H1 (cell line): ENCODE measurements around the gene PDE8B.

ENCODE experiments used
- CHD1 ChIP-seq: IDR thresholded peaks from 2 replicates; pipeline ENCODE4 v1.6.1; 2012; ENCODE audit warnings: low read depth, low read length, improper control_type of control experiment
- POLR2A ChIP-seq, 2 experiments: IDR thresholded peaks; 1 replicate in 1 of 2; 2 replicates in 1 of 2; pipeline ENCODE4 v1.6.1; 2011; ENCODE audit warnings: low read depth in 2 of 2, low read length in 2 of 2, mild to moderate bottlenecking in 2 of 2; ENCODE audit errors: control extremely low read depth in 1 of 2
- SIN3A ChIP-seq, 2 experiments: IDR thresholded peaks in 1 of 2; conservative IDR thresholded peaks in 1 of 2; 2 replicates each; pipeline ENCODE4 v1.6.1; 2011 to 2012; ENCODE audit warnings: low read length in 2 of 2, improper control_type of control experiment in 1 of 2, low read depth in 1 of 2, mild to moderate bottlenecking in 1 of 2
- SIX5 ChIP-seq: IDR thresholded peaks from 2 replicates; pipeline ENCODE4 v1.6.1; 2011; ENCODE audit warnings: mild to moderate bottlenecking, low read depth, low read length
- SP4 ChIP-seq: IDR thresholded peaks from 2 replicates; pipeline ENCODE4 v1.6.1; 2012; ENCODE audit warnings: low read length, inconsistent platforms
- TBP ChIP-seq: IDR thresholded peaks from 2 replicates; pipeline ENCODE4 v1.6.1; 2011; ENCODE audit warnings: low read depth, low read length, improper control_type of control experiment
- ZNF274 ChIP-seq: IDR thresholded peaks from 2 replicates; pipeline ENCODE4 v1.7.0; 2012; ENCODE audit warnings: low read length, borderline replicate concordance; ENCODE audit errors: extremely low read depth
- TF ChIP-seq, protein P1 (sequence below), 3 experiments: IDR thresholded peaks; 1 replicate in 2 of 3; 2 replicates in 1 of 3; pipeline versions ENCODE4 v1.5.1 to v1.6.1; 2011; ENCODE audit warnings: low read length in 3 of 3, mild to moderate bottlenecking in 3 of 3, inconsistent platforms in 2 of 3, low read depth in 1 of 3, moderate library complexity in 1 of 3; ENCODE audit not compliant: insufficient read depth in 1 of 3; ENCODE audit errors: control extremely low read depth in 1 of 3
- TF ChIP-seq, protein P2 (sequence below): IDR thresholded peaks from 2 replicates; pipeline ENCODE4 v1.6.1; 2011; ENCODE audit warnings: low read depth, mild to moderate bottlenecking, low read length; ENCODE audit not compliant: insufficient read depth

GRCh38 chr5:77359231-77359630 lies 148.8 kb downstream of the PDE8B start:
- TF ChIP-seq SIX5 = no peak
- TF ChIP-seq, protein P1, sequence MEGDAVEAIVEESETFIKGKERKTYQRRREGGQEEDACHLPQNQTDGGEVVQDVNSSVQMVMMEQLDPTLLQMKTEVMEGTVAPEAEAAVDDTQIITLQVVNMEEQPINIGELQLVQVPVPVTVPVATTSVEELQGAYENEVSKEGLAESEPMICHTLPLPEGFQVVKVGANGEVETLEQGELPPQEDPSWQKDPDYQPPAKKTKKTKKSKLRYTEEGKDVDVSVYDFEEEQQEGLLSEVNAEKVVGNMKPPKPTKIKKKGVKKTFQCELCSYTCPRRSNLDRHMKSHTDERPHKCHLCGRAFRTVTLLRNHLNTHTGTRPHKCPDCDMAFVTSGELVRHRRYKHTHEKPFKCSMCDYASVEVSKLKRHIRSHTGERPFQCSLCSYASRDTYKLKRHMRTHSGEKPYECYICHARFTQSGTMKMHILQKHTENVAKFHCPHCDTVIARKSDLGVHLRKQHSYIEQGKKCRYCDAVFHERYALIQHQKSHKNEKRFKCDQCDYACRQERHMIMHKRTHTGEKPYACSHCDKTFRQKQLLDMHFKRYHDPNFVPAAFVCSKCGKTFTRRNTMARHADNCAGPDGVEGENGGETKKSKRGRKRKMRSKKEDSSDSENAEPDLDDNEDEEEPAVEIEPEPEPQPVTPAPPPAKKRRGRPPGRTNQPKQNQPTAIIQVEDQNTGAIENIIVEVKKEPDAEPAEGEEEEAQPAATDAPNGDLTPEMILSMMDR (IDR thresholded peaks at IDR 0.05; ENCODE audit: control extremely low read depth in 1 of 3, insufficient read depth in 1 of 3, low read depth in 1 of 3, low read length in 3 of 3) = no peak
- TF ChIP-seq ZNF274 = no peak
- TF ChIP-seq POLR2A (IDR thresholded peaks at IDR 0.05; ENCODE audit: control extremely low read depth in 1 of 2, low read depth in 2 of 2, low read length in 2 of 2) = no peak
- no peak for TF ChIP-seq CHD1
- TF ChIP-seq, protein P2, sequence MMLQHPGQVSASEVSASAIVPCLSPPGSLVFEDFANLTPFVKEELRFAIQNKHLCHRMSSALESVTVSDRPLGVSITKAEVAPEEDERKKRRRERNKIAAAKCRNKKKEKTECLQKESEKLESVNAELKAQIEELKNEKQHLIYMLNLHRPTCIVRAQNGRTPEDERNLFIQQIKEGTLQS = no peak
- TF ChIP-seq SP4 = no peak
- no peak for TF ChIP-seq TBP
- TF ChIP-seq SIN3A (conservative IDR thresholded peaks at IDR 0.05 in 1 of 2, IDR thresholded peaks at IDR 0.05 in 1 of 2; ENCODE audit: low read depth in 1 of 2, low read length in 2 of 2) = no peak
